Sigmoid colon (tissue), 4 donors: ENCODE measurements around the gene NSG2.
"Not testable (repeated sequence)": the region's sequence is repeated elsewhere in the genome, so short reads cannot be mapped to it uniquely, and the experiment has no call there.

Experiments used
- EP300 ChIP-seq, 4 donors: sonication (generic); formaldehyde crosslinking; IDR thresholded peaks; one replicate each; pipeline ENCODE4 v1.6.1; 2017; ENCODE audit warnings: antibody characterized with exemption in 4 of 4
- POLR2A ChIP-seq, 2 donors: fragments of 450-650 bp; IDR thresholded peaks; one replicate each; pipeline ENCODE4 v1.6.1; 2016; ENCODE audit warnings: antibody characterized with exemption in 2 of 2, mild to moderate bottlenecking in 2 of 2, moderate library complexity in 2 of 2
- POLR2AphosphoS5 ChIP-seq, 4 donors: sonication (generic); formaldehyde crosslinking; IDR thresholded peaks; one replicate each; pipeline ENCODE4 v1.6.1; 2017; ENCODE audit warnings: antibody characterized with exemption in 4 of 4
- TF ChIP-seq, protein P1 (sequence below), 4 experiments: fragments of 450-650 bp in 3 of 4; fragments of 200-600 bp in 1 of 4; IDR thresholded peaks; one replicate each; pipeline ENCODE4 v1.5.1; 2016 to 2019; ENCODE audit warnings: antibody characterized with exemption in 4 of 4, mild to moderate bottlenecking in 3 of 4, moderate library complexity in 2 of 4

GRCh38 chr5:174102574-174102973, 57.1 kb downstream of the NSG2 start:
- TF ChIP-seq, protein P1, sequence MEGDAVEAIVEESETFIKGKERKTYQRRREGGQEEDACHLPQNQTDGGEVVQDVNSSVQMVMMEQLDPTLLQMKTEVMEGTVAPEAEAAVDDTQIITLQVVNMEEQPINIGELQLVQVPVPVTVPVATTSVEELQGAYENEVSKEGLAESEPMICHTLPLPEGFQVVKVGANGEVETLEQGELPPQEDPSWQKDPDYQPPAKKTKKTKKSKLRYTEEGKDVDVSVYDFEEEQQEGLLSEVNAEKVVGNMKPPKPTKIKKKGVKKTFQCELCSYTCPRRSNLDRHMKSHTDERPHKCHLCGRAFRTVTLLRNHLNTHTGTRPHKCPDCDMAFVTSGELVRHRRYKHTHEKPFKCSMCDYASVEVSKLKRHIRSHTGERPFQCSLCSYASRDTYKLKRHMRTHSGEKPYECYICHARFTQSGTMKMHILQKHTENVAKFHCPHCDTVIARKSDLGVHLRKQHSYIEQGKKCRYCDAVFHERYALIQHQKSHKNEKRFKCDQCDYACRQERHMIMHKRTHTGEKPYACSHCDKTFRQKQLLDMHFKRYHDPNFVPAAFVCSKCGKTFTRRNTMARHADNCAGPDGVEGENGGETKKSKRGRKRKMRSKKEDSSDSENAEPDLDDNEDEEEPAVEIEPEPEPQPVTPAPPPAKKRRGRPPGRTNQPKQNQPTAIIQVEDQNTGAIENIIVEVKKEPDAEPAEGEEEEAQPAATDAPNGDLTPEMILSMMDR (IDR thresholded peaks at IDR 0.05), result not testable (repeated sequence)
- TF ChIP-seq POLR2AphosphoS5, POLR2A, EP300 (IDR thresholded peaks at IDR 0.05): not testable (repeated sequence)
